ENCODE data around the gene SLC34A3. TPM values are rescaled to one million over a fixed set of nuclear protein-coding genes. Genes with fewer than 3 reads are reported as not detected.

The SLC34A3 gene
- polyA plus RNA-seq, 4 donors = 0.21 to 30.3 (median 0.85) TPM

DNA sequence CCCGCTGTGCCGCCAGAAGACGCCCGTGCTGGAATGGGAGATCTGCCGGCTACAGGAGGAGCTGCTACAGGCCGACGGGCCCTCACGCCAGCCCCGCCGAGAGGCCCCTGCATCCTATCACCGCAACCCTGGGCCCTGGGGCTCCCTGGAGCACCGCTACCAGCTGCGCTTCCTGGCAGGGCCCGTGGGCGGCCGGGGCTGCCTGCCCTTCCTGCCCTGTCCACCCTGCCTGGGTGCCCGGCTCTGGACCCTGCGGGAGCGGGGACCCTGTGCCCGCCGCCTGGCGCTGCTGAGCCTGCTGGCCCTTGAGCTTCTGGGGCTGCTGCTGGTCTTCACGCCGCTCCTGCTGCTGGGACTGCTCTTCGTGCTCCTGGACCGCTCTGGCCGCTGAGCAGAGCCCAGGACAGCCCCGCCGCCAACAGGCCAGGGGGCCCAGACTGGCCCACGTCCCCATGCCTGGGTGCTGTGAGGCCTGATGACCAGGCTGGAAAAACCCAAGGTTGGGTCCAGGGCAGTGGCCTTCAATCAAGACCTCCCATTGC lies 12.4 kb upstream of the SLC34A3 start:
- FAIRE-seq (no peak), DNase-seq (no peak)
- Histone ChIP-seq H3K27ac (ENCODE audit: low read depth in 1 of 3, low read length in 2 of 3) (peak overlapping the region; percentile 41 to 95 (median 78)), H3K27me3 (ENCODE audit: control insufficient read depth in 3 of 3, insufficient read depth in 3 of 3, low read length in 3 of 3) (no peaks in the 10 kb centered on the region), H3K9me3 (ENCODE audit: control insufficient read depth in 2 of 2, insufficient read depth in 1 of 2, low read depth in 1 of 2, low read length in 1 of 2) (no peaks in the 10 kb centered on the region), H3K4me3 (ENCODE audit: low read depth in 1 of 3, low read length in 3 of 3) (peak overlapping the region in 1 of 3 donors; percentile 65), H3K36me3 (ENCODE audit: control insufficient read depth in 3 of 3, insufficient read depth in 2 of 3, low read depth in 1 of 3, low read length in 3 of 3) (peaks cover 0 to 55% (median 3%) of the 10 kb centered on the region in 3 donors), H3K4me1 (ENCODE audit: control insufficient read depth in 3 of 3, insufficient read depth in 2 of 3, low read depth in 1 of 3, low read length in 2 of 3) (peaks cover 0 to 30% (median 0%) of the 10 kb centered on the region in 3 donors)
- WGBS, 3 donors = 55 to 88% (median 65%) methylated on average over 24 to 30 of the region's 30 CpGs

DNA sequence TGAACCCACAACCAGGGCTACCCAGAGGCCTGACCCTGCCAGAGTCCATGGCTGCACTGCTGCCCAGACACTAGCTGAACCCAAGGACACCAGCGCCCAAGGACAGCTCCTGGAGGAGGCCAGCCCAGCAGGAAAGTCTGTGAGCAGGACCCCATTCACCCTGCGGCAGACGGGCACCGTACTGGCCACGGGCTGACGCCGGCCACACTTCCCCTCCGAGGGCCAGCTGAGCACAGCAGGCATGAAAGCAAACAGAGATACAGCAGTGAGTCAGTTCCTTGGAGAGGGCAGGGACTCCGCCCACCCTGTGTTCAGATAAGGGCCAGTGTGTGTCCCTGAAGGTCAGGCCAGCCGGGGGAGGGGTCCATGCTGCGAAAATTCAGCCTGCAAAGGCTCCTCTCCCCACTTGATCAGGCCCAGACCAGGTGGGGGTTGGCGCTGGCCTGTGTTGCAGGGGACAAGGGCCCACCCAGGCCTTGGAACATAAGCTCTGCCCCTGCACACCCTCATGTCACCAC lies 11.9 kb upstream of the SLC34A3 start:
- FAIRE-seq = no peak
- Histone ChIP-seq H3K36me3 (ENCODE audit: control insufficient read depth in 3 of 3, insufficient read depth in 2 of 3, low read depth in 1 of 3, low read length in 3 of 3) (peaks cover 0 to 55% (median 3%) of the 10 kb centered on the region in 3 donors), H3K27ac (ENCODE audit: low read depth in 1 of 3, low read length in 2 of 3) (peak overlapping the region; percentile 41 to 78 (median 68))

DNA sequence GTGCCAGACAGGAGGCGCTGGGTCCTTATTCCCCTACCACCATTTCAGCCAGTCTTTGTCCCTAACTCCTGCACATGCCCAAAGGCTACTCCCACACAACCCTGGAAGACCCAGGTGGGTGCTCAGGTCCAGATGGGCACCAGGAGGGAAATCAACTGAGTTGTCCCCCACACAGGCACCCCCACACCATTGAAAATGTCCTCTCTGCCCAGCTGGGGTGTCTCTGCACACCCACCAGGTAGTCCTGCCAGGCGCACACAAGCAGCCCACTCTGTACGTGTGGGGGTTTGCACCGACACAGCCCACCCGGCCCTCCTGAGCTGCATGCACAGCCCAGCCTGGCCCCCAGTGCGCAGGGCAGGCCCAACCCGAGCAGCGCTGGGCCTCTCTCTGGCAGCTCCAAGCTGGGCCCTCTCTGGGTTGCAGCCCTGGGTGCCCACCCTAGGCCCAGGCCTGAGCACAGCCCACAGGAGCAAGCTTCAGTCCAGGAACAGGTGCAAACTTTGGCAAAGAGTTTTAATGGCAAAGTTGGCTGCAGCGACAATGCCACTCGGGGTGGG lies 10.9 kb upstream of the SLC34A3 start:
- Histone ChIP-seq H3K9me3 (ENCODE audit: control insufficient read depth in 2 of 2, insufficient read depth in 1 of 2, low read depth in 1 of 2, low read length in 1 of 2) (no peaks in the 10 kb centered on the region), H3K36me3 (ENCODE audit: control insufficient read depth in 3 of 3, insufficient read depth in 2 of 3, low read depth in 1 of 3, low read length in 3 of 3) (peaks cover 0 to 46% (median 3%) of the 10 kb centered on the region in 3 donors), H3K27me3 (ENCODE audit: control insufficient read depth in 3 of 3, insufficient read depth in 3 of 3, low read length in 3 of 3) (no peaks in the 10 kb centered on the region), H3K27ac (ENCODE audit: low read depth in 1 of 3, low read length in 2 of 3) (no peak overlapping the region), H3K4me1 (ENCODE audit: control insufficient read depth in 3 of 3, insufficient read depth in 2 of 3, low read depth in 1 of 3, low read length in 2 of 3) (peaks cover 0 to 38% (median 0%) of the 10 kb centered on the region in 3 donors), H3K4me3 (ENCODE audit: low read depth in 1 of 3, low read length in 3 of 3) (no peak overlapping the region)
- 84 to 91% (median 90%) methylated on average over 10 of the region's 10 CpGs for WGBS, 3 donors
- no peak for DNase-seq
- no peak for FAIRE-seq

More for the DNA sequence above, 11.9 kb upstream of the SLC34A3 start:
- peaks cover 0 to 30% (median 0%) of the 10 kb centered on the region in 3 donors for H3K4me1 ChIP-seq (ENCODE audit: control insufficient read depth in 3 of 3, insufficient read depth in 2 of 3, low read depth in 1 of 3, low read length in 2 of 3)
- H3K4me3 ChIP-seq (ENCODE audit: low read depth in 1 of 3, low read length in 3 of 3) = peak overlapping the region in 1 of 3 donors; percentile 65
- 23 to 57% (median 36%) methylated on average over 12 of the region's 12 CpGs for whole genome bisulfite sequencing, 3 donors
- peak; percentile 78 to 86 for DNase-seq
- no peaks in the 10 kb centered on the region for H3K9me3 ChIP-seq (ENCODE audit: control insufficient read depth in 2 of 2, insufficient read depth in 1 of 2, low read depth in 1 of 2, low read length in 1 of 2)
- no peaks in the 10 kb centered on the region for H3K27me3 ChIP-seq (ENCODE audit: control insufficient read depth in 3 of 3, insufficient read depth in 3 of 3, low read length in 3 of 3)

DNA sequence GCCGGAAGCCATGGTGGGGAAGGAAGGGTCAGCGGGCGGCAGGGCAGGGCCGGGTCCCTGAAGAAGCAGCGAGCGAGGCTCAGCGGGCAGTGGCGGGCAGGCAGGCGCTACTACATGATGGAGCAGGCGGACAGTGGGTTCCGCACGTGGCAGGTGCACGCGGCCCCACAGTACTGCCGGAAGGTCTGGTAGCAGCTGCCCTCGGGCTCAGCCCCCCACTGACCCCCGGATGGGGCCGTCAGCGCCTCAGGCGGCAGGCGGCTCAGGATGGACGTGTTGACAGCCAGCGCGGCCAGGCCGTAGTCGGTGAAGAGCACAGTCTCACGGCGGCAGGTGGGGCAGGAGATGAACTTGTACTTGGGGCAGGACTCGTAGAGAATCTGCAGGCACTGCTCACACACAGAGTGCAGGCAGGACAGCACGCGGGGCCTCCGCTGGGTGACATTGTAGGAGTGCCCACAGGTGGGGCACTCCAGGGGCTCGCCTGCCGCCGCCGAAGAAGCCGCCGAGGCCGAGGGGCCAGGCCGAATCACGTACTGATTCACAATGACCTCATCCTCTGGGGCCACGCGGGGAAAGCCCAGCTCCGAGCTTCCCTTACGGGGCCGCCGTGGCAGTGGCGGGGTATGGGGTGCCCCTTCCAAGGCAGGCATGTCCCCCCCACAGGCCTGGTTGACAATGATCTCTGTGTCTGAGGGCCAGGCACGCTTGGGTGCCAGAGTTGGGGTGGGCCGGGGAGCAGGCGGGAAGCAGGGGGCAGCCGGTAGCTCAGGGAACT lies 10.2 kb upstream of the SLC34A3 start:
- Histone ChIP-seq H3K4me1 (ENCODE audit: control insufficient read depth in 3 of 3, insufficient read depth in 2 of 3, low read depth in 1 of 3, low read length in 2 of 3) (peaks cover 0 to 44% (median 0%) of the 10 kb centered on the region in 3 donors), H3K4me3 (ENCODE audit: low read depth in 1 of 3, low read length in 3 of 3) (no peak overlapping the region), H3K27ac (ENCODE audit: low read depth in 1 of 3, low read length in 2 of 3) (no peak overlapping the region), H3K9me3 (ENCODE audit: control insufficient read depth in 2 of 2, insufficient read depth in 1 of 2, low read depth in 1 of 2, low read length in 1 of 2) (no peaks in the 10 kb centered on the region), H3K27me3 (ENCODE audit: control insufficient read depth in 3 of 3, insufficient read depth in 3 of 3, low read length in 3 of 3) (no peaks in the 10 kb centered on the region), H3K36me3 (ENCODE audit: control insufficient read depth in 3 of 3, insufficient read depth in 2 of 3, low read depth in 1 of 3, low read length in 3 of 3) (peaks cover 0 to 39% (median 3%) of the 10 kb centered on the region in 3 donors)
- WGBS, 3 donors = 89 to 93% (median 89%) methylated on average over 45 to 52 of the region's 52 CpGs
- no peak for DNase-seq
- FAIRE-seq = no peak

DNA sequence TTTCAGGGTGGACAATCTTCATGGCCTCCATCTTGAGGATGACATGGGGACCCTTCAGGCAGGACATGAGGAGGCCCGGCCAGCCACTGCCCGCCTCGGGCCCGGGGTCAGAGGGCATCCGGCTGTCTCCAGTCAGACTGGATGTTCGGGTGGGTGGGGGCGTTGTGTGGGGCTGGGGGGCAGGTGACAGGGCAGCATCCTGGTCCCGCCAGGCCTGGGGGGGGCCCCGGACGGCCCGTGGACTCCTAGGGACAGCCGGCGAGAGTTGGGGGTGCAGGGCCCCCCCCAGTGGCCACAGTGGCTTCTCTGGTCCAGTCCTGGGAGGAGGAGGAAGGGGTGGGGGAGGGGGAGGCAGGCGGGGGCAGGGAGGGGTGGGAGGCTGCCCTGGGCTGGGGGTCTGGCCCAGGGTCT lies 9.6 kb upstream of the SLC34A3 start:
- H3K27me3 ChIP-seq (ENCODE audit: control insufficient read depth in 3 of 3, insufficient read depth in 3 of 3, low read length in 3 of 3) = no peaks in the 10 kb centered on the region
- no peak overlapping the region for H3K27ac ChIP-seq (ENCODE audit: low read depth in 1 of 3, low read length in 2 of 3)
- DNase-seq = no peak
- H3K9me3 ChIP-seq (ENCODE audit: control insufficient read depth in 2 of 2, insufficient read depth in 1 of 2, low read depth in 1 of 2, low read length in 1 of 2) = no peaks in the 10 kb centered on the region
- no peak for FAIRE-seq
- H3K36me3 ChIP-seq (ENCODE audit: control insufficient read depth in 3 of 3, insufficient read depth in 2 of 3, low read depth in 1 of 3, low read length in 3 of 3) = peaks cover 0 to 33% (median 0%) of the 10 kb centered on the region in 3 donors
- peak overlapping the region in 1 of 3 donors; percentile 61 for H3K4me3 ChIP-seq (ENCODE audit: low read depth in 1 of 3, low read length in 3 of 3)
- WGBS, 3 donors = 77 to 89% (median 80%) methylated on average over 8 to 14 of the region's 14 CpGs
- peaks cover 0 to 50% (median 0%) of the 10 kb centered on the region in 3 donors for H3K4me1 ChIP-seq (ENCODE audit: control insufficient read depth in 3 of 3, insufficient read depth in 2 of 3, low read depth in 1 of 3, low read length in 2 of 3)

DNA sequence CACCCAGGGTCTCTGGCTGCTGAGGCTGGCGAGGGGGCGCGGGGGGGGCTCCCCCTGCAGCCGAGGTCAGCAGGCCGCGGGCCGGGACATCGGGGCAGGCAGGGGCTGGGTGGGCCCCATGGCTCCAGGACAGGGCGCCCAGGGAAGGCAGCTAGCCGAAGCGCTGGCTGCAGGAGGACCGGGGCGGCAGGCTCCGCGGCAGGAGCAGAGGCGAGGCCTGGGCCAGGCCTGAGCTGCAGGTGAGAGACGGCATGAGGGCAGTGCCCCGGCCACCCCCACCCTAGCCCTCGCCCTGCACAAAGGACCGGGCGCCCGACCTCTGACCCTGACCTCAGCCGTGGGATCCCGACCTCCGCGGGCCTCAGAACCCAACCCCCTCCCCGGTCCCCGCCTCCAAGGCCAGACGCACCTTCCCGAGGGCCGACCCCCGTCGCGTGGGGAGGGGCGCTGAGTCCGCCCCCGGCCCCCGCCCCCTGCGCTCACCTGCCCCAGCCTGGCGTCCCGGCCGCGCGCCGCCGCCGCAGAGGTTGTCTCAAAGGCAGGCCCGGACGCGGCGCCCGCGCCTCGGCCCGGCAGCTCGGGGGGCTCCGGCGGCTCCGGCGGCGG lies 9.1 kb upstream of the SLC34A3 start:
- Histone ChIP-seq H3K27ac (ENCODE audit: low read depth in 1 of 3, low read length in 2 of 3) (no peak overlapping the region), H3K9me3 (ENCODE audit: control insufficient read depth in 2 of 2, insufficient read depth in 1 of 2, low read depth in 1 of 2, low read length in 1 of 2) (no peaks in the 10 kb centered on the region), H3K36me3 (ENCODE audit: control insufficient read depth in 3 of 3, insufficient read depth in 2 of 3, low read depth in 1 of 3, low read length in 3 of 3) (peaks cover 0 to 28% (median 0%) of the 10 kb centered on the region in 3 donors), H3K4me1 (ENCODE audit: control insufficient read depth in 3 of 3, insufficient read depth in 2 of 3, low read depth in 1 of 3, low read length in 2 of 3) (peaks cover 0 to 55% (median 0%) of the 10 kb centered on the region in 3 donors), H3K27me3 (ENCODE audit: control insufficient read depth in 3 of 3, insufficient read depth in 3 of 3, low read length in 3 of 3) (no peaks in the 10 kb centered on the region), H3K4me3 (ENCODE audit: low read depth in 1 of 3, low read length in 3 of 3) (peak overlapping the region; percentile 32 to 61 (median 35))
- 1 to 10% (median 6%) methylated on average over 38 to 61 of the region's 61 CpGs for WGBS, 3 donors
- DNase-seq = peak in 1 of 2 donors; percentile 48
- no peak for FAIRE-seq

DNA sequence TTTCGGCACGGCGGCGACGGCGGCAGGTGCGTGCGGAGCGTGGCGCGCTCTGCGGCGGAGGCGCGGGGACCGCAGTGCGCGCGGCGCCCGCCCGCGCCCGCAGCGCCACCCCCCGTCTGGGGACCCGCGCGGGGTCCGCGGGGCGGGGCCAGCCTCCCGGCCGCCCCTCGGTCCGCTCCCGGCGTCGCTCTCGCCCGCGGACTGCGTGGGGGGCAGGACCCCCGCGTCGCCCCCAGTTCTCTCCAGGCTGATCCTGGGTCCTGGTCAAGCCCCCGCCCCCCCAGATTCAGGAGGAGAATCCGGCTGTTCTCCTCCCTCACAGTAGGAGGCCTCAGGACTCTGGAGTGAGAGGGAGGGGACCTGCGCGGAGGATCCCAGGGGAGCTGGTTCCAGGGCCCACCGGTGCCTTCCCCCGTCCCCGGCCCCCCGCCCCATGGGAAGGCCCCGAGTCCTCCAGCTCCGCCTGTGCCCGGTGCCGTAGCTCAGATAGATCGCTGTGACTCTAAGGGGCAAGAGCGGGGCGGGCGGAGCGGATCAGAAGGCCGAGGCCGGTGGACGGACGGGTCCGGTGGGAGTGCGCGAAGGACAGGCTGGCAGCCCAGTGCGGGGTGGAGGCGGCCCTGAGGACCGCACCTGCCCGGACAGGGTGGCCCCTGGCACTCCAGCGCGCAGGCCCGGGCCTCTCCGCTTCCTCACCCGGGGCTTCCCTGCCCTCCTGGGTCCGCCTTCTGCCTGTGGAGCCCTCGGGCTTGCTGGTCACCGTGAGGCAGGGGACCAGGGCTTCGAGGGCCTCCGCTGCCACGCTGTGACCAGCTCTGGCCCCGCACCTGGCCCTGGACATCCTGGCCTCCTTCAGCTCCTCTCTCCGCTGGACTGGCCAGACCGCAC lies 8.3 kb upstream of the SLC34A3 start, which contains the start of gene RNF208:
TSS of gene RNF208 (minus strand) at position 51 of the 888 bp plus-strand sequence. CDS start 1,028 bp downstream, outside the sequence.
- no peaks in the 10 kb centered on the region for H3K27me3 ChIP-seq (ENCODE audit: control insufficient read depth in 3 of 3, insufficient read depth in 3 of 3, low read length in 3 of 3)
- peak within 1 kb of the TSS; percentile 60 to 84 (median 61) for H3K4me3 ChIP-seq (ENCODE audit: low read depth in 1 of 3, low read length in 3 of 3)
- 3 to 5% (median 4%) methylated on average over 42 to 88 of the region's 88 CpGs for WGBS, 3 donors
- H3K9me3 ChIP-seq (ENCODE audit: control insufficient read depth in 2 of 2, insufficient read depth in 1 of 2, low read depth in 1 of 2, low read length in 1 of 2) = no peaks in the 10 kb centered on the region
- peak in 1 of 2 donors; percentile 70 for DNase-seq
- H3K36me3 ChIP-seq (ENCODE audit: control insufficient read depth in 3 of 3, insufficient read depth in 2 of 3, low read depth in 1 of 3, low read length in 3 of 3) = peaks cover 0 to 24% (median 0%) of the 10 kb centered on the region in 3 donors
- peak within 1 kb of the TSS; percentile 86 to 90 (median 89) for H3K27ac ChIP-seq (ENCODE audit: low read depth in 1 of 3, low read length in 2 of 3)
- peaks cover 0 to 56% (median 0%) of the 10 kb centered on the region in 3 donors for H3K4me1 ChIP-seq (ENCODE audit: control insufficient read depth in 3 of 3, insufficient read depth in 2 of 3, low read depth in 1 of 3, low read length in 2 of 3)
- no peak for FAIRE-seq
